C1 segment of cervical spinal cord (tissue), 14 donors: Measurements from ENCODE around the gene CAPN9.
A peak's percentile ranks its signal among the peaks of the same experiment; 100 is the strongest.
"Not testable (repeated sequence)": the region's sequence is repeated elsewhere in the genome, so short reads cannot be mapped to it uniquely, and the experiment has no call there.

Experiments
- DNase-seq, 14 donors: peaks; one replicate each; lab custom pipeline; 2025; lab: John Stamatoyannopoulos, UW

The CAPN9 gene, protein sequence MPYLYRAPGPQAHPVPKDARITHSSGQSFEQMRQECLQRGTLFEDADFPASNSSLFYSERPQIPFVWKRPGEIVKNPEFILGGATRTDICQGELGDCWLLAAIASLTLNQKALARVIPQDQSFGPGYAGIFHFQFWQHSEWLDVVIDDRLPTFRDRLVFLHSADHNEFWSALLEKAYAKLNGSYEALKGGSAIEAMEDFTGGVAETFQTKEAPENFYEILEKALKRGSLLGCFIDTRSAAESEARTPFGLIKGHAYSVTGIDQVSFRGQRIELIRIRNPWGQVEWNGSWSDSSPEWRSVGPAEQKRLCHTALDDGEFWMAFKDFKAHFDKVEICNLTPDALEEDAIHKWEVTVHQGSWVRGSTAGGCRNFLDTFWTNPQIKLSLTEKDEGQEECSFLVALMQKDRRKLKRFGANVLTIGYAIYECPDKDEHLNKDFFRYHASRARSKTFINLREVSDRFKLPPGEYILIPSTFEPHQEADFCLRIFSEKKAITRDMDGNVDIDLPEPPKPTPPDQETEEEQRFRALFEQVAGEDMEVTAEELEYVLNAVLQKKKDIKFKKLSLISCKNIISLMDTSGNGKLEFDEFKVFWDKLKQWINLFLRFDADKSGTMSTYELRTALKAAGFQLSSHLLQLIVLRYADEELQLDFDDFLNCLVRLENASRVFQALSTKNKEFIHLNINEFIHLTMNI

DNA sequence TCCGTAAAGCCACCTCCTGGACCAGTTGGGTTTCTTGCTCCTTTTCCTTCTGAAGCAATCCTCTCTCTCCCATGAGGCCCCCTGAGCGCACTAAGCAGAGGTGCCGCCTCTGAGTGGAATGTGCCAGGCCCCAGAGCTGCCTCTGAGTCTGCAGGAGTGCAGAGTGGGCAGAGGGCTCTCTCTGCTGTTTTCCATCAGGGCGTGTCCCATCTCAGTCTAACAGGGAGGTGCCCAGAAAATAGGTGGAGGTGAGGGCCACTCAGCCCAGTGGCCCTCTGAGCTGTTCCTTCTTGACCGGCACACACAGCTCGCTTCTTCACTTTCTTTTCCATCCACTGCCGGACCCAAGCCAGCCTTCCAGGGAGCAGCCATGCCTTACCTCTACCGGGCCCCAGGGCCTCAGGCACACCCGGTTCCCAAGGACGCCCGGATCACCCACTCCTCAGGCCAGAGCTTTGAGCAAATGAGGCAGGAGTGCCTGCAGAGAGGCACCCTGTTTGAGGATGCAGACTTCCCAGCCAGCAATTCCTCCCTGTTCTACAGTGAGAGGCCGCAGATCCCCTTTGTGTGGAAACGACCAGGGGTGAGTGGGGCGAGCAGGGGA lies at the start of gene CAPN9:
Gene CAPN9 (plus strand): TSS at position 262 of the 604 bp plus-strand sequence. CDS start 109 bp downstream, at position 371.
- no peak for DNase-seq

DNA sequence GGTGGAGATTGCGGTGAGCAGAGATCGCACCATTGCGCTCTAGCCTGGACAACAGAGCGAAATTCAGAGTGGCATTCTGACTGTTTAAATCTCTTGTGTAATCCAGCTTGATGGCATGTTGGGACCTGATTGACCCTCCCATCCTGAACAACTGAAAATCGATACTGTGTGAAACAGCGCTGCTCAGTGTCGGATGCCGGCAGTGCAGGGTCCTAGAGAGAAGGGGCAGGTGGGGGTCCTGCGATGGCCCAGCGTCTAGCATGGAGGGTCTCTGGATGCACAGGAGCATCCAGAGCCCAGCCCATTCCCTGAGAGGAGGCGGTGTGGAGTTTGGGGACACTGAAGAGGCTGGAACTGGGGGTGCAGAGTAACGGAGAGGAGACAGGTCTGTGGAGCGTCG lies 49.1 kb upstream of the CAPN9 start:
- no peak for DNase-seq

DNA sequence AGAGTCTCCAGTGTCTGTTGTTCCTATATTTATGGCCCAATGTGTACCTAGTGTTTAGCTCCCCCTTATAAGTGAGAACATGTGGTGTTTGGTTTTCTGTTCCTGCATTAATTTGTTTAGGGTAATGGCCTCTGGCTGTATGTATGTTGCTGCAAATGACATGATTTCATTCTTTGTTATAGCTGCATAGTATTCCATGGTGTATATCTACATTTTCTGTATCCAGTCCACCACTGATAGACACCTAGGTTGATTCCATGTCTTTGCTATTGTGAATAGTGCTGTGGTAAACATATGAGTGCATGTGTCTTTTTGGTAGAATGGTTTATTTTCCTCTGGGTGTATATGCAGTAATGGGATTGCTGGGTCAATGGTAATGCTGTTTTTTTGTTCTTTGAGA lies 48.2 kb upstream of the CAPN9 start:
- DNase-seq: not testable (repeated sequence)

DNA sequence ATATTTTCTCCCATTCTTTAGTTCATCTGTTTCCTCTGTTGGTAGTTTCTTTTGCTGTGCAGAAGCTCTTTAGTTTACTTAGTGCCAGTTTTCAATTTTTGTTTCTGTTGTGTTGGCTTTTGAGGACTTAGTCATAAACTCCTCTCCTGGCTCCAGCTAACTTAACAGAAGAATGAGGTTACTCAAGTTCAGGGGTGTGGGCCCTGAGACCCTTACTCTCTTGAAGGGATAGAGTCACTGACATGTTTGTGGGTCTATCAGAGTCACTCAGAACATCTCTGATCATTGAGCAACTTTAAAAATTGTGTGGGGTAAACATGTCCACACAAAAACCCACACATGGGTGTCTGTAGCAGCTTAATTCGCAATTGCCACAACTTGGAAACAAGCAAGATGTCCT lies 47.5 kb upstream of the CAPN9 start:
- no peak for DNase-seq

DNA sequence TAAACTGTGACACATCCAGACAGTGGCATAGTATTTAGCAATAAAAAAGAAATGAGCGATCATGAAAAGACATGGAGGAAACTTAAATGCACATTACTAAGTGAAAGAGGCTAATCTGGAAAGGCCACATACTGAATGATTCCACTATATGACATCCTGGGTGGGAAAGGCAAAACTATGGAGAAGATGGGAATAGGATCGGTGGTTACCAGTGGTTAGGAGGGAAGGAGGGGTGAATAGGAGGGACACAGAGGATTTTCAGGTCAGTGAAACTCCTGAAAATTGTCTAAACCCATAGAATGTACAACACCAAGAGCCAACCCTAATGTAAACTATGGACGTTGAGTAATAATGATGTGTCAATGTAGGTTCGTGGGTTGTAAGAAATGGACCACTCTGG lies 47.1 kb upstream of the CAPN9 start:
- no peak for DNase-seq

DNA sequence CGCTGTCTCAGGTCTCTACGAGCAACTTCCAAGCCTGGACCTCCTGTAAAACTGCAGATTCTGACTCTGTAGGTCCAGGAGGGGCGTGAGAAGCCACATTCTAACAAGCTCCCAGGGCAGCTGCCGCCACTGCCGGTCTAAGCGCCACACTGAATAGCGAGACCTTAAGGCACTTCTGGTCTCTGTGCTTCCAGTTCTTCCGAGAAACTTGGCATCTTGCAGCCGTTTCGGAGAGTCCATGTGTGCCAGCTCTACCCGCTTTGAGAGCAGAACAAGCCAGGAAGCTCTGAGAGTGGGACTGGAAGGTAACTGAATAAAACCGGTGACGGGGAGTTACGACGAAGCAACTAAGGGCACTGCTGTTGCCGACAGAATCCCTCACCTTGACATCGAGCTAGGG lies 45.8 kb upstream of the CAPN9 start:
- DNase-seq: peak in 5 of 14 donors; percentile 24 to 64 (median 53)

DNA sequence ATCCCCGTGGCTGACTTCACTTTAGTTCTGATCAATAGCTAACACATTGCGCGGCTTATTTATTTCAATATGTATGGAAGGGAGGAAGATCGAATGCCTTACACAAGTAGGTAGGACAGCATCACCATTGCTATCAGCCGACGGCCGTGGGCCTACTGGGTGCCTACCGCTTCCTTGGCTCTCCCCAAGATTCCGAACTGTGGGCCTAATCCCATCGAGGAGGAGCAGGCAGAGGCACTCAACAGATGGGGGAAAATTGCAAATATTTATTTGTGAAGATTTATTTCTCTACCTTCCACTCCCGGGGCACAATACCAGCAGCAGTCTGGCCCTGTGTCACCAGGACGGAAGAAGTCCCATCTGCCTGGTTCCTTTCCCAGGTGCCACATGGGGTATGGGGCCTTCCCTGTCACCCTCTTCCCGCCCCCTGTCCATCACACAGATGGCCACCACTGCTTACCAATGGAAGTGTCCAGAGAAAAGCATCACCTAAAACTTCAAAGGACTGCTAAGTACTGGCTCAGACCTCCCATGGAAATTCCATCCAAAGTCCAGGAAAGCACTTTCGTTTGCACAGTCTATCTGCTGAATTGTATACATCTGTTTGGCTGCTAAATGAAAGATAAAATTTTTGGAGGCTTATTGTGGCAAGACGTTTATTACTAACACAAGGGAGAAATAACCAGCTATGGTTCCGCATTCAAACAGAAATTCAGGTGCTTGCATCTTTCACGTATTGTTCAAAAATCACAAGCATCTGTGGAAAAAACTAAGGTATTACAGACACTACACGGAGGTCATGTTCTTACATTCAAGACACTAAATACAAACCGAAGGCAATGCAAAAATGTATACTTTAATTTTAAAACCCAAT lies 45.1 kb upstream of the CAPN9 start:
- DNase-seq: peak in 1 of 14 donors; percentile 75

DNA sequence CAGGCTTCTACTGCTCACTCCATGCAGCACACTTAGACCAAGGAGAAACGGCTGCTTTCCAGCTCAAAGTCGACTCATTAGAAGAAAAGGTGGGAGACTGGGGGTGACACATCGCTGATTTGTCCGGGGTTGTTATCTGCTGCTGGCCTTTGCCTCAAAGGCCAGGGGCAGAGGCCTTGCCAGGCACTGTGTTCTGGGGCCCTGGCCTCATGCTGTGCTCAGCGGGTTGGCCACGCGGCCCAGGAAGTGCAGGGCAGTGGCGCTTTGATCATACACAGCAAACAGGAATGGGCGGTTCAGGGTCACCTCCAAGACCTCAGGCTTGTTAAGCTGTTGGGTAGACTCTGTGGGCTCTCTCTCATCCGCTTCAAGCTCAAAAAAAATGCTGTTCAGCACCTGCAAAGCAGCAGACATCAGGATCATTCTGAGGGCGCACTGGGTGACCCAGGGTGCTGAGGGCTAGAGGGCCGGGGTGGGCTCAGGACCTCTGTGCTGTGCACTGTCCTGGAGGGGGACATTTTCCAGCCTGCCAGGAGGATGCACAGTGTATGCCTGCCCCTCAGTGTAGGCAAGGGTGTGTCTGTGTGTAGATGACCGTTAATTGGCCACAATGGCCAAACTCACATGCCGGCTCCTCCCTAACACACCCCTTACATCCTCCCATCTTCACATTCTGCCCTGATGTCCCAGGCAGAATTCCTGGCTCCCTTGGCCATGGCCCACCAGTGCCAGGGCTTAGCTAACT lies 44.1 kb upstream of the CAPN9 start:
- no peak for DNase-seq

DNA sequence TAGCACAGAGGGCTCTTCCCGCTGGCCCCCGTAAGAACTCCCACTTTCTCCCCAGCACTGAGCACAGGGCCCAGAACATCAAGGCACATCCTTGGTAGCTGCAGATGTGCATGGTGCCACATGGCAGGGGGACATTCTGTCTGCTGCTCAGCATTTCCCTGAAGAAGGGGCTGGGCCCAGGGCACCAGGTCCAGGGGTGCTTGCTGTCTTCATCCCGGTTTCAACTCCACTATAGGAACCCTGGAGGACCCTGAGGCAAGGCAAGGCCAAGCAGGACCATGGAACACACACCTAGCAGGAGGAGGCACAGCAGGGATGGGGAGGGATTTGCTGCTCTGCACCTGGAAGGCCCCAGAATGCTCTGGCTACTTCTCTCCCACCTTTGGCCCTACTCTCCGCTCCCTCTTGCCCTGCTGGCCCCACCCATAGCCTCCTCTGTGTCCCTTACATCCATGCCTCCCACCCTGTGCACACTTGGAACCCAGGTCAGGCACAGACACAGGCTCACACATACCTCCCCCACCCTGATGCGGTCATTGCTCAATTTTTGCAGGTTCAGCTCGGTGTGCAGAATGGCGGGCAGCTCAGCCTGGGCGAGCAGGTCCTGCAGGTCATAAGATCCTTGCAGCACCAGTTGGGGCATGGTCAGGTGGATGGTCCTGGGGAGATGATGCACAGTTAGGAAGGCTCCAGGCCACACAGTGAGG lies 43.4 kb upstream of the CAPN9 start:
- no peak for DNase-seq

DNA sequence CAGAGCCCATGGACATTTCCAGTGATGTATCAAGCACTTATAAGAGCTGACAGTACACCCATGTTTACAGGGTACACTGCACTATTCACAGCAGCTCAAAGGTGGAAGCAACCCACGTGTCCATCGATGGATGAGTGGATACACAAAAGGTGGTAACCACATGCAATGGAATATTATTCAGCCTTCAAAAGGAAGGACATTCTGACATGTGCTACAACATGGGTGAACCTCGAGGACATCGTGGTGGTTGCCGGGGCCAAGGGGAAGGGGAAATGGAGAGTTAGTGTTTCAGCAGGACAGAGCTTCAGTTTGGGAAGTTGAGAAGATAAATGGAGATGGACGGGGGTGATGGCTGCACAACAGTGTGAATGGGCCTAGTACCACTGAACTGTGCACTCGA lies 42.4 kb upstream of the CAPN9 start:
- no peak for DNase-seq

DNA sequence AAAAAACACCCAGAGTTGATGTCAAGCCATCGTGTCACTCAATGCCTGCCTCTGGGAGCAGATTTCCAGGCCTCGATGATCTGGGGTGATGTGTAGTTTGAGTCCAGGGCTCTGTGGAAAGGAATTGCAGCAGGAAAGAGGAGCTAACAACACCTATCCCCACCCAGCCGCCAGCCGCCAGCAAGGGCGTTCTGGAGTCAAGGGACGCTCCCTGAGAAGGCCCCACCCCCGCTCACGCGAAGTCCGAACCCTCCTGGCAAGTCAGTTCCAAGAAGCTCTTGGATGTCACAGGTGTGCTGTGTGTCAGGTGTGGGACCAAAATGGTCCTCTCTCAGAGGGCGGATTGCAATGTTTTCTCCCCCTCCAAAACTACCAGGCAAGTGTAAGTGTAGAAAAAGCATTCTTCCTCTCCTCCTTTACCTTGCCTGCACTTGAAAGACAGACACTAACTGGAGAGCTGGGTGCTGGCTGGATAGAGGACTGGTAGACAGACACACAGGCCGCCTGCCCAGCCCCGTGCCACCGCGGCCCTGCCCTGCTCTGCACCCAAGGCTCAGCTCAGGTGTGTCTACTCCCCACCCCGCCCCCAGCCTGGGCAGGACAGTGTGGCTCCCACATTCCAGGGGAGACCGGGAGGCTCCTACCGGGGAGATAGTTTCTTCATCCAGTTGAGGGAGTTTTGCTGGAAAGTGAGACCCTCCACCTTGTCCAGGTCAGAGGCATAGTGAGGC lies 41.7 kb upstream of the CAPN9 start:
- no peak for DNase-seq

DNA sequence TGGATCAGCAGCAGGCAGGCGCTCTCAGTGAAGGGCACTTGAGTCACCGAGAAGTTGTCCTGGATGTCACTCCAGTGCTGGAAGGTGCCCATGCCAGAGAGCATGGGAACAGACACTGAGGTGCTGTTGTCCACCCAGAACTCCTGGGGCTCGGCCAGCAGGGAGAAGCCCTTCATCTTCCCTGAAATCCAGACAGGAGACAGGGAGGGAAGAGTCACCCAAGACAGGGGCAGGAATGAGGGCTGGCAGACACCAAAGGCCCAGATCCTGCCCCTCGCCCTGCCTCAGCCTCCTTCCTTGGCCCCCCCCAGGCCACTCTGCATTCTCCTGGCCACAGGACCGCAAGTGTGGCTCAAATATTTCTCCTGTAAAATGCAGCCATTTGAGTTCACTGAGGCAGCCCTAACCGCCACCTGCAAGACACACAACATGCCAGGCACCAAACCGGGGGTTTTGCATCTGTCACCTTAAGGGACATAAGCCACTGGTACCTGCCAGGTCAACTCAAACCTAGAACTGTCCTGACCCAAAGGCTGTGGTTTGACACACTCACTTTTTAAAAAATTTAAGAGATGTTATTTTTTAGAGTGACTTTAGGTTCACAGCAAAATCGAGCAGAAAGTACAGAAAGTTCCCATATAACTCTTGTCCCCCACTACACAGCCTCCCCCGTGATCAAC lies 41.0 kb upstream of the CAPN9 start:
- DNase-seq: peak in 2 of 14 donors; percentile 33 to 53

DNA sequence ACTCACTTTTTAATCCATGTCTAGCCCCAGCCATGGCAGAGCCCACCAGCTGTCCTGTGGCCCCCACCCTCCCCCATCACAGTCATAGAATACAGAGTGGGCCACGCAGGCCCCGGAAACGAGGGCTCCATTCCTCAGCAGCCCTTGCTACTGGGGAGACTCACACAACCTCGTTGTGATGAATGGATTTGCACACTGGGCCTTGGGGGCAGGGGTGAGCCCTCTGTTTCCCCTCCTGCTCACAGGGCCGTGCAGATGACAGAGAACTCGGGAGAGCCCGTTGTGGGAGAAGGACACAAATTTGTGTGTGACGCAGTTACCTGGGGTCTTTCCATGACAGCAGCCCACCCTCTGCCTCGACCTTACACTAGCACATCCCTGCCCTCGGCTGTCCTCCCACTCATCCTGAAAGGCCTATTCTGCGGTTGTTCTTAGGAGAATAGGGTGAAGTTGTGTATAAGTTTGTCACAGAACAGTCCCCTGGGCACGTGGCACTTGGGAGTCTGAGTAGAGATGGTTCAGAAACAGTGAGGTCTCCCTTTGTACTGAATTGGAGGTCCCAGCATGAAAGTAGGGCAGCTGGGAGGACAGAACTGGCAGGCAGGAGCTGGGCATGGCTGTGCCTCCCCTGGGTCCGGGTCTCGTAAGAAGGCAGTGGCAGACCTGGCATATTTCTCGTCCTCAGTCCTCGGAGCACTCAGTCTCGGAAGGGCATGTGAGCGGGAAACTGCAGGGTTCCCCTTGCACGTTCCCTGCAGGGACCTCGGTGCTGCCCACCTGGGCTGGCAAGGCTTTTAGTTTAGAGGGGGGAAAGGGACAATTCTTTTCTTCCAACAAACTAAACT lies 40.1 kb upstream of the CAPN9 start:
- peak in 1 of 14 donors; percentile 51 for DNase-seq

DNA sequence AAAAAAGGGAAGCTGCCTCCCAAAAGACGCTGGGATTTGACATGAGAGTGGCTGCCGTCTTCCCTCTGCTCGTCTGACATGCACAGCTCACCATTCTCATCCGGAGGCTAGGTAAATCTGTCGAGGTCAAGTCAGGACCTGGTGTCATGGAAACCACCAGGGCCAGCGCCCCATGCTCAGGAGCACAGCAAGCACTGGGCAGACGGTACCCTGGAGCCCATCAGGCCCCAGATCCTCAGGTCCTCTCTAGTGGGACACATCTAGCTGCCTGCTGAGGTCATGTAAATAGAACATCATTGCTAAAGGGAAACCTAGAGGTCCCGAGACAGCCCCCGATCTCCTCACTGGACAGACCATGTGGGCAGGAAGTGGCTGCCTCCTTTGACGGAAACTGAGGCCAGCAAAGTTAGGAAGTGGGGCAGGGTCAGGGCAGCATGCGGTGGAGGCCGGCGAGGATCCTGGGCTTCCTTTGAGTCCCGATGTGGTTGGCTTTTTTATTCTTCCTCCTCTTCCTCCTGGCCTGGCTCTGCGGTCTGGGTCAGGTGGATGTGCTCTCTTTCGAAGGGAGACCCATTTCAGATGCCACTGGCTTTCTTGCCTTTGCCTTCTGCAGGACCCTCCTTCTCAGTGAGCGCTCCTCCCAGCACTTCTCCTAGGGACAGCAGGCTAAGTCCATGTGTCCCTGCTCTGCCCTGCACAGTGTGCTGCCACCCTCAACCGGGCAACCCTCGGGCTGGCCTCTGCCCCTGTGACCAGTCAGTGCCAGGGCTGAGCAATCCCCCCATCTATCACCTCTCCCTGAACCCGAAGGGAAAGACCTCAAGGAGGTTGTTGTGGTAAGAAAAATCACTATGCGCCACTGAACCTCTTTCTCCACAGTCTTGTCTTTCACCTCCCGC lies 39.2 kb upstream of the CAPN9 start:
- peak in 1 of 14 donors; percentile 56 for DNase-seq

DNA sequence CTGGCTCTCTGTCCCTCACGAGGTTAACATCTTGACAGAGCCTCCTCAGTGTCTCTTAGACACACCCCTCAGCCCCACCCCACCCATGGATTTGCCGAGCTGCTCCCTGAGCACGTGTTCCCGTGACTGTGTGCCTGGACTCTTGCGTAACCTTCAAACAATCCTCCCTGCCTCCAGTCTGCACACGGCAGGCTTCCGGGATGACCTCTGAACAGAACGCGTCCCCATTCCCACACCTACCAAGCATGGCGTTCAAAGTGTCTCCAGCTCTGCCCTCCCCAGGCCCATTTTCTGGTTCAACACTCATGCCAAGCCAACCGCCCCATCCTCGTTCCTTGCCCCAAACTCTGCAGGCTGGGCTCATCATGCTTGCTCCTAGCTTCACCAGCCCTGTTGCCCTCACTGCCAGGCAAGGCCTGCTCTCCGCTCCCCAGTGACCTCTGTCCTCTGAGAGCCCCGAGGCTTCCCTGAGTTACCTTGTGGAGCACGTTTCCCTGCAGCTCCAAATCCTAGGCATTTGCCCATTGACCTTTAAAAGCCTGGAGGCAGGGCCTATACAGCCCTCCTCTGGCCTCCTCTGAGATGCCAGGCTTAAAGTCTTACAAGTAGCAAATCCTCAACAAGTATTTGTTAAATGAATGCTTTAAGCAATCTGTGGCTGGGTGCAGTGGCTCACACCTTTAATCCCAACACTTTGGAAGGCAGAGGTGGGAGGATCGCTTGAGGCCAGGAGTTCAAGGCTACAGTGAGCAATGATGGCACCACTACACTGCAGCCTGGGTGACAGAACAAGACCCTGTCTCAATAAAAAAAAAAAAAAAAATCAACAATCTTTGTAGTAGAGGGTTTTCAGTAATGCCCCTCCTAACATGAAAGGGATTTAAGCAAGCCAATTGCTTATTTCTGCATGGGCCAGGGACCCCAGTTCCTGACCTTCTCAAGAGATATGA lies 38.3 kb upstream of the CAPN9 start:
- DNase-seq: peak in 2 of 14 donors; percentile 18 to 23
